ENCODE data around the gene CLTCL1.

Gene CLTCL1

DNA sequence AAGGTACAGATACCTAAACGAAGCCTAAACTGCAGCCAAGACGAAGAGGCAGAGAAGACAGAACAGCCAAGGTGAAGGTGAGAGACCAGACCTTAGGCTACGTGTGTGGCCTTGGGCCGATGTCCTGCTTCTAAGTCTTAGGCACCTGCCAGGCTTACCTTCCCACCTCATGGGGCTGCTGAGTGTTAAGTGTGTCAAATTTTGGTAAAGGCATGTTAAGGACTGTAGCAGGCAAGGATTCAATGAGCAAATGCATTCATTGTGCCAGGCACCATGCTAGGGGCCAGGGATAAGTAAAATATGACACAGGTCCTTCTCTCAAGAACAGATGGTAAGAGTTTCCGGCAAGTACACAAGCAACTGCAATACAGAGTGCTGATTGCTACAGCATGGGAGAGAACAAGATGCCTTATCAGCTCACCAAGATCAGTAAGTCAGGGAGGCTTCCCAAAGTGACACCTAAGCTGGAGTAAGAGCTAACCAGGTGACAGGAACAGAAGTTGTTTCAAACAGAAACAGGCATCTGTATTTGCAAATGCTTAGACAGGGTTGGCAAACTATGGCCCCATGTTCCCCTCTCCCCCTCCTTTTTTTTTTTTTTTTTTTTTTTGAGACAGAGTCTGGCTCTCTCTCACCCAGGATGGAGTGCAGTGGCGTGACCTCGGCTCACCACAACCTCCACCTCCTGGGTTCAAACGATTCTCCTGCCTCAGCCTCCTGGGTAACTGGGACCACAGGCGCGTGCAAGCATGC, 46.7 kb downstream of the CLTCL1 start:
- DNase-seq, result no peak

DNA sequence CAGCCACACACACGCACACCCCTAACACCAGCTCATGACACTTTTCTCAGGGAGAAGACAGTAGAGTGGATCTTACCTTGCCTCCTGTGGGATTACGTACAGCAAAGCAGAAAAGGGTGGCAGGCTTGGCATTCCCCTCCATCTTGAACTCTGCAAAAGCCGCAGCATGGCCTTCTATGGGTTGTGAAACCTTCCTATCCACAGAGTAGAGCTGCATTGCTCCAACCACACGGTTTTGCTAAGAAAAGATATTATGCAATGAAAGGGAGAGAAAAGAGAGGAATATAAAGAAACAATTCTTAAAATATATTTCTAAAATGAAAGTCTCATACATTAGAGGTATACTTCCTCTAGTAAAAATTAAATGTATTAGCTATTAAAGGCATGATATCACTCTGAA, 48.8 kb downstream of the CLTCL1 start:
- DNase-seq, result no peak

DNA sequence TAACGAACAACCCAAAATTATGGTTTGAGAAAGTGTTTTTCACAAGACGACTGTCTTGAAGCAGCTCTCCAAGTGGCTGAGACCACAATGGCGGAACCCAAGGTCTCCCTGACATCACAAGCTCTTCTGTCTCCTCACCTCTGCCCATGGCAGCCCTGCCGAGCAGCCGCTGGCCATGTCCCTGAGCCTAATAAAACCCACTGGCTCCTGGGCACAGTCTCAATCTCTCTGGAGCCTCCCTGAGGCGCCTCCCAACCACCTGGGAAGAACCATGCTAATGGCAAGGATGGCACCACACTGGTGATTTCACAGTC, 50.0 kb downstream of the CLTCL1 start:
- DNase-seq, result no peak

DNA sequence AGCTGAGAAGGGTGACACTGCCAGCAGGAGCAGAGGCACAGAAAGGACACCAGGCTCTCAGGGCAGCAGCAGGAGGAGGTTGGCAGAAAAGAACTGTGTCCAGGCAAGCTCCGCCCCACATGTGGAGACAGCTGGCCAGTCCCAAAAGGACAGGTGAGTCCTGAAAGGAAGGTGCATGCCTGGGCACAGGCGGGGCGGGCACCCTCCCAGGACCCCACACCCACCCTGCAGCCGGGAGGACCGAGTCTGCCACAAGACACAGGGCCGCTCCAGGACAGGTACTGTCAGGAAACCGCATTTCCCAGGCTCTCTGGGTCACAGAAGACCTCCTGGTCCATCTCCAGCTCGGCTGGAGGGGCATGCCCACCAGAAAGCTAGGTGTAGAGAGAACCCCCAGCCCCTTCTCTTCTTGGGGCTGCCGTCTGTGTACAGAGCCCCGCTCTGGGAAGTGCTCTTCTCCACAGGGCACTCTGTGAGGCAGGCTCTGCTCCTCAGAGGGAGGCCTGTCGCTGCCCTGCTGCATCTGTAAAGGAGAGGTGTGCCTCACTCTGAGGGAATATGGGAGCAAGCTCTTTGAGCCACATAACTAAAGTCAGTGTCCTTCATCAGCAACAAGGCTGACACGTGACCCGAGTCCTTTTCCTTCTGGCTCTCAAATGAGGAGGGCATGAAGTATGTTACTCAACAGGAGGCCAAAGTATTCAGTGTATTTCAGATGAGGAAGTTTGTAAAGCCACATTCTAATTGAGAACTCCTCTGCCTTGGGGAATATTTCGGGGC, 50.5 kb downstream of the CLTCL1 start:
- DNase-seq, result no peak

DNA sequence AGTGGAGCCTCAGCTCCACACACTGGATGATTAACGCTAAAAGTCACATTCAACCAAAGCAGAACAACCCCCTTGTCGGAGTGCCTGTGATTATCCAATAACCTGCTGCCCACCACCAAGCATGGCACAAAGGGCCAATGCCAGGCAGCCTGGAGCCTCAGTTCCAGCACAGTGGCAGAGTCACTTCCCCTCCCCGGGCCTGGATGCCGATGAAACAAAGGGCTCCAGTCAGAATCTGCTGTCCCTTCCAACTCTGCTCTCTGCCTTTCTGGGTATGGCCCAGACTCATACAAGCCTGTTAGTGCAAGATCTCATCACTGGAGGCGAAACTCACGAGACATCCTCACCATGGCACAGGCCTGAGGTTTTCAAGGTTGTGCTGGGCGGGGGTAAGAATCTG, 52.1 kb downstream of the CLTCL1 start:
- no peak for DNase-seq

DNA sequence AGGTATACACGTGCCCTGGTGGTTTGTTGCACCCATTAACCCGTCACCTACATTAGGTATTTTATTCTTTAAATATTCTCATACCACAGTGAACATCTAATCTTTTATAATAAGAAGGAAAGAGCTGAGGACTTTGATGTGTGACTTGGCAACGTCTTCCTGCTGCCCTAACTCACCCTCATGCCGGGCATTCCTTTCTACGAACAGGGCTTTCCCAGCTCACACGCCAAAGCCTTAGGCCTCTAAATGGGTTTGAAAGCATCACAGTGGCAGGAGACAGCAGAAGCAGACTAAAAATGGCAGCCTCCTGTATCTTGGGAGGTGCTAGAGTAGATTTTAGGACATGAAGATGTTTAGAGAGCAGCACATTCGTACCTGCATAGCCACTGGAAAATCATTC, 52.6 kb downstream of the CLTCL1 start:
- DNase-seq, result no peak

DNA sequence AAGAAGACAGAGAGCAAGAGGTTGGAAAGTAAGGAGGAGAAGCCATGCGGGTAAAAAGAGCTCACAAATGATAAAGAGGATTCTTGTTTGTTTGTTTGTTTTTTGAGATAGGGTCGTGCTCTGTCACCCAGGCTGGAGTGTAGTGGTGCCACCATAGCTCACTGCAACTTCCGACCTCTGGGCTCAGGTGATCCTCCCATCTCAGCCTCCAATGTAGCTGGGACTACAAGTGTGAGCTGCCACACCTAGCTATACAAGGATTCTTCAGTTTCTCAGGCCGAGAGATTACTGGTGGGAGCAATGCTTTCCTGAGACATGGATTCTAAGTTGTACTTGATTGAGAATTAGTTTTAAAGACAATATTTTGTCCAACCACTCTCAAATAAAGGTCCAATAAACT, 55.6 kb downstream of the CLTCL1 start:
- no peak for DNase-seq

DNA sequence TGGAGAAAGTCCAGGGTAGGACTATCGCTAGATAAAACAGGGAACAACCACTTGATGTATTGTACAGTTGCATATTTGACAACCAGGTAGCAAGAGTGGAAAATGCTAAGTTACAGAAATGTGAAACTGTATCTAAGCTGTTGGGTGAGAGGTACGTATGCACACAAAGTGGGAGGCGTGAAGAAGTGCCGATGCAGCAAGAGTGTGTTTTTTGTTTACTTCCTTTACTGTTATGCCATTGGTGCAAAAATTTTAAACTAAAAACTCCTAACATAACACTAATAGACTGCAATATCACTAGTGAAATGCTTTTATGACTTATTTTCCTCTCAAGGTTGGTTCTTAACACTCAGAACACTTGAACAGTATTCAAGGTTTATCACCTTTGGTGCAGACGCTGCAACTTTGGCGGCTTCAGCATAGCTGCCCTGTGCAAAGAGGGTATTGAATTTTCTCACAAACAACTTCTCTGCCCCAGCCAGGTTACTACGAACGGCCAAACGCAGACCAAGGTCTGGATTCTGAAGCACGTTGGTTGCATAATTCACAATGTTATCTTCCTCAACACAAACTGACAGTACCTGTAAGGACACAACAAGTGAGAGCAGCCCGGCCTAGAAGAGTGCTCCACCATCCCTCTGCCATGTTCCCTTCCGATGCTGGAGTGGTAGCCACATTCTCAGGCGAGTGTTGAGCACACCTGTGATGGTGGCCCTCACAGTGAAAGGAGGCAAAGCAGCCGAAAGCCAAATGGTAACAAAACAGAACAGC, 57.2 kb downstream of the CLTCL1 start:
- DNase-seq, result no peak

DNA sequence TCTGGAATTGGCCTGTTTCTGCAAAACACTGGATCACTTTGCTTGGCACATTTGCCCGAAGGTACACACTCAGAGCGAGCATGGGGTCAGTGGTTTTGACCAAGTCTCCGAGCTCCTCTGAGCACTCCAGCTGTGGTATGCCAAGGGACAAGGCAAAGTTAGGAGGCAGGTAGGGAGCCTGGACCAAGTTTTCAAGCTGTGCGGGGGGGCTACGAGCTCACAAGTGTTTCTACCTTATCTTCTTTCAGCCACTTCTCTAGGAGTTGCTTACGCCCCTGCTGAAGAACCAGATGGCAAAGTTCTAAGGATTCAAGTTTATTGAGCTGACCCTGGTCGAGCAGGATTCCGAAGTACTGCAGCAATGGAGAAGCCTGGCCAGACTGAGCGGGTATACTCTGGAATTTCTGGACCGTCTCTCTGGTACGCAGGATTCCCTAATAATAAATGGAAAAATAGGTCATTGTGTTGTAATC, 58.3 kb downstream of the CLTCL1 start:
- no peak for DNase-seq

DNA sequence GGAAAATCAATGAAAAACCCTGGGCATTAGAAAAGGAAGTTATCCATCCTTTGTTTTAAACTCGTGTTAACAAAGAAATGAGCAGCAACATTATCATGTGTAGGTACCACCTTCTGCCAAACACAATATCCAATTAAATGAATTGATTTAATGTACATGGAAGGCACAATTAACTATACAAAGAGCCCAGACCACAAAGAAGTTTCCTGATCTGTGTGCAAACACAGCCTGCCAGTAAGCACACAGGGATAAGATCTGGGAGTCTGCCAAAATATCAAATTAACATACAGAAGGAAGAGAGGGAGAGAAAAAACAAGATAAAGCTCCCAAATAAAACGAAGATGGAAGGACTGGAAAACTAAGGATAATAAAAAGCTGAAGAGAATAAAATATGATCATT, 58.9 kb downstream of the CLTCL1 start:
- DNase-seq, result no peak

DNA sequence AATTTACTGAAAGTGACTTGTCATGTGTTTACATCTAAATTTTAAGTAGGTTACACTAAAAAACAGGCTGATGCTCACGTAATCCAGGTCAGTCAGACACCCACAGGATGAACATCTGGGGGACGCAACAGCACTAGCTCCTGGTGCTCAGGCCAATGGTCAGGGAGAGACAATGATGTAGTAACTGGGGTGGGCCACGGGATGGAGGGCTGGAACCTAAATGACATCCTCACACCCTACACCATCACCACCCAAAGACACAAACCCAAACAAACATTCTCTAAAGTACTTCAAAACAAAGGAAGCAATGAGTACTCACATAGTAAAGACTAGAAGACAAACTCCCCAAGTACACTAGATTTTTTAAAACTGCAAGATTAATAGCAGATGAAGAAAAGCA, 59.5 kb downstream of the CLTCL1 start:
- DNase-seq, result no peak

DNA sequence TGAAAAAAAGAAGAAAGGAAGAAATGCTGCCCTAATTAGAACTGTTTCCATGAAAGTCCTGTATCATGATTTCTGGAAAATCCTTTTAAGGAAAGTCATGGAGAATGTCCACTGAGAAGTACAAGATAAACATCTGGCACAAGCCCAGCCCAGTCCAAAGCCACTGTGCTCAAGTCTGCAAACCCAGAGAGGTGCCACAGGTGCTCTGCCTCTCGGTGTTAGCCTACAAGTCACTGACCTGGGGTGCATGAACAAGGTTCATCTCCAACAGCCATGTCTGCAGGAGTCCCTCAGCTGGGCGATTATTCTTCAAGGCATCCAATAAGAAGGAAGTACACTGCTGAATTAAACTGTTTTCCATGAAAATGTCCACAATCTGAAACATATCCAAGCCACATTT, 61.9 kb downstream of the CLTCL1 start:
- no peak for DNase-seq

DNA sequence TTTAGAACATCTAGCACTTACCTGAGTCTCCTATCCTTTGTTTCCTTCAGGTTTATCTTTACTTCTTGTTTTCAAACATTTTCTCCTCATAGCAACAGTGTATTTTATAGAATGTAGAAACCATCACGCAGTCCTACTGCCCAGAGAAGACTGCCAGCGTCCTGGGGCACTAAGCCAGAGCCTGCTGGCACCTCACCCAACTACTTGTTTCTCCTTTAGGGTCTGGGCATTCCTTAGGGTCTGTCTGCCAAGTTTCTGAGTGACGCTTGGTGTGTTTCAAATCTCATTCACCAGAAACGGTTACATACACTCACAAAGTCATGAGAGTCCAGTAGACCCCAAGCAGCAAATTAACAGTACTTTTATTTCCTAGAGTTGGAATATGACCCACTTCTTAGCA, 63.3 kb downstream of the CLTCL1 start:
- DNase-seq, result no peak

DNA sequence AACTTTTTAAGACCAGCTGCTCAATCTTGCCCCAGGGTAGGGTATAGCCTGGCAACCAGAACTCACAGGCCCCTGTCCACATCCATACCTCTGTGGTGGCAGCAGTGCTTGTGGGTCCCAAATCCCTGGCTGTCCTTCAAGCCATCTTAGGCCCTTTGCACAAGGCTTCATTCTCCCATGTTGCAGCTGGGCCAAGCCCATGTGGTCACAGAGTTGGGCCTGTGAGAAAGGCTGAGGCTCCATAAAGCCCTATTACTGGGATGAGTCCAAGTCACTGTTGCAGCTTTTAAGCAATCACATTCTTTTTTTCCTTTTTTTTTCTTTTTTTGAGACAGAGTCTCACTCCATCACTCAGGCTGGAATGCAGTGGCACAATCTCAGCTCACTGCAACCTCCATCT, 65.1 kb downstream of the CLTCL1 start:
- DNase-seq, result no peak

DNA sequence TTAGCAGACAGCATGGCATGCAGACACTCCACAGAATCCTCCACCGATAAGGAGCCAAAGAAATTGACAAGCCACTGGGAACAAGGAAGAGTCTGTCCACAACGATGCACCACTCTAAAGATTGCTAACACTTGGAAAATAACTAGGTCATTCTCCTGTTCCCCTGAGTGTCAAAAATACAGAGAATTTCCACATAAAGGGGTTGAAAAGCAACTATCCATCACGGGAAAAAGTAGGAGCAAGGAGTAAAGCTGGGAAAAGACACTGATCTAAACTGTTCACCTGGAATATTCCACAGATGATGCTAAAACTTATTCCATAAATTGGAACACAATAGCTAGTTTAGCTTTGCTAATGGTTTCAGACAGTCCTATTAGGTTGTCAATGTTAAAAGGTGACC, 66.0 kb downstream of the CLTCL1 start:
- no peak for DNase-seq

DNA sequence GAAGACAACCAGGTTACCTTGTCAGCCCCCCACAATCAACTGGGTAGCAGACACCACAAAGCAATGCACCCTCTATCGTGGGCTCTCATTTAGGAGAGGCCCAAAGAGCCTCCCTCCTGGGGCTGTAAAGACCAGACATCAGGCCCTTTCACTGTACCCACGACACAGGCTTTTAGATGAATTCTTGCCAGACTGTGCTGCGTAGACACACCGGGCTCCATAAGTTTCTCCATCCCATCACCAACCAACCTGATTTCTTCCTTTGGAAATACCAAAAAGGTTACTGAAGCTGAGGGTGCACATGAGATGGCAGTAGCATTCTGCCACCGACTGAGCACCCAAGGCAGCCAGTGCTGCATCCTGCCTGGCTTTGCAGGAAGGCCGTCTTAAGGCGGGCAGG, 66.5 kb downstream of the CLTCL1 start:
- DNase-seq, result no peak

DNA sequence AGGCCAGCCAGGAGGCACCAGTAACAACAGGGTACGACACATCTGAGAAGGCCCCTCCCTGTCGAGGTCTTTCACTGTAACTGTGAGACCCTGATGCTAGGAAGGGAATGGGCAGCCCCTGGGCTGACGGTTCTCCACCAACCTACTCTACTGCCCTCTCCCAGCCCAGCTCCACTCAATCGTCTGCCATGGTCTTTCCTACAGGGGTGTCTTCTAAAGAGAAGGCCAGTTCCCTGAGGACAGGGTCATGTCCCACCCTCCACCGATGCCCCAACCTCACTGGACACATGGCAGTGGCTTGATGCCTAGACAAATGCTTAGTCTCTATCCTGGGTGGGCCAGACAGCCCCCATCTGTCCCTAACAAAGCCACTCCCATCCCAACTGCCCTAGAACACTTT, 67.0 kb downstream of the CLTCL1 start:
- DNase-seq, result no peak

DNA sequence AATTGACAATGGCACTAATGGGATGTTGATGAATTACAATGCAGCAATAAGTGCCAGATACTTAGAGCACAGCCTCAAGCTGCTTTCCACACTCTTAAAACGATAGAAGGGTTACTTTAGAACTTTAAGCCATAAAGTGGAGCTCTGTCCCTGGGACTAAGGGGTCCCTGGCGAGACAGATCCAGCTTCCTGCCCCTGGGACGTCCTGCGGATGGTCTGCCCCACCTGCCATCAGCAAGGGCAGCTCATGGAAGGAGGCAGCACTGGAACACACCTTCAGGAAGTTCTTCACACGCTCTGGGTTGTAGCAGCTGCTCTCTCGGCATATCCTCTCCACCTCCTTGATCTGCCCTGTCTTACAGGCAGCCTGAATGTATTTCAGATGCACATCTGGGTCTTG, 67.9 kb downstream of the CLTCL1 start:
- DNase-seq, result no peak

DNA sequence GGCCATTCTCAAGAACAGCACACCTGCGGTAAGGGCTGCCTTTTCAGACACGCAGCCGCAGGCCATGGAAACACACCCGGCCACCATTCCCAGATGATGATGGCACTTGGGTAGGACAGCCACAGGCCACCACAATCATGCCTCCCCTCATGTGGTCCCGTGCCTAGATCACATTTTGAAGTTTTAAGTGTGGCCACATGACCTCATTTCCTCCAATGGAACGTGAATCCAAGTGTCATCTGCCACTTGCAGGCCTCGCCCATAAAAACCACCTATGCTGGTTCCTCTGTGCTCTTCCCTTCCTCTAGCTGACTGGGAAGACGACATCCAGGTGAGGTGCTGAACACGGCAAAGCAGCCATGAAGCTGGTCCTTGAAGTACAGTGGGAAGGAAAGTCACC, 68.4 kb downstream of the CLTCL1 start:
- DNase-seq, result no peak

DNA sequence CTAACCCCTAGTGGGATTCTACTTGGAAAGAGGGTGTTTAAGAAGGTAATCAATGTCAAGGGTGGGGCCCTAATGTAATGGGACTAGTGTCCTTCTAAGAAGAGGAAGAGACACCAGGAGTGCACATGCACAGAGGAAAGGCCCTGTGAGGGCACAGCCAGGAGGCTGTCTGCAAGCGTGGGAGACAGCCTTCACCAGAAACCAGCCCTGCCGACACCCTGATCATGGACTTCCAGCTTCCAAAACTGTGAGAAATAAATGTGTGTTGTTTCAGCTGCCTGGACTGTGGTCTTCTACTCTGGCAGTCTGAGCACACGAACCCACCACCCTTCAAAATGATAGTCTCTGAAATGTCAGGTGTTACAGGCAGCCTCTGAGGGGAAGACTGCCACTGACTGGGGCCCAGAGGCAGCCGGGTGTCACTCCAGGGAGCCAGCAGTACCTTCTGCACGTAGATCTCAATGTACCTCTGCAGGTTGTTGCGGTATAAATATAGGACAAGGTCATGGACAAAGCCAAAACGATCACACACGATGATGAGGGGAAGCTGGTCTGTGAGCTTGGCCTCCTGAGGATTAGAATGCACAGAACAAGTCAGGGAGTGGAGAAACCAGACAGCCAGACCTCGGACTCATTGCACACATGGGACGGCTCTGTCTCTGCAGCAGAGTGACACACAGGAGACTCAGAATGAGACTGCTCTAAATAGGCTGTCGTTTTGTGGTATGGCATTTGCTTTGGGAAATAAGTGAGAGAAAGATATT, 69.1 kb downstream of the CLTCL1 start:
- DNase-seq, result no peak

DNA sequence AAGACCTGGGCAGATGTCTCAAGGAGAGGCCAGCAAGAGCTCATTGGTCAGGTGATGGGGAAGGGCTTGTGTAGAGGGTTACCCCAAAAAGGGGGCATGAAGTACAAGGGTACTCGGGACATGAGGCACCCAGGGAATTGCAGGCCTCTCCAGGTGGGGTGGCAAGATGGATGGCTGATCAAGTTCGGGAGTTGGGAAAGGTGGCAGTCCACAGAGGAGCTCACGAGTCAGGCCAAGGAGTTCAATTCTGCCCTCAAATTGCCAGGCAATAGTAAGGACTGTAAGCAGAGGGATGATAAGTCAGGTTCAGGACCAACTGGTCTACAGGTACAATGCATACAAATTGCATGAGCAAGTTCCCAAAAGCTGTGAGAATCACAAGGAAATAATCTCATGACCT, 70.7 kb downstream of the CLTCL1 start:
- DNase-seq, result no peak

DNA sequence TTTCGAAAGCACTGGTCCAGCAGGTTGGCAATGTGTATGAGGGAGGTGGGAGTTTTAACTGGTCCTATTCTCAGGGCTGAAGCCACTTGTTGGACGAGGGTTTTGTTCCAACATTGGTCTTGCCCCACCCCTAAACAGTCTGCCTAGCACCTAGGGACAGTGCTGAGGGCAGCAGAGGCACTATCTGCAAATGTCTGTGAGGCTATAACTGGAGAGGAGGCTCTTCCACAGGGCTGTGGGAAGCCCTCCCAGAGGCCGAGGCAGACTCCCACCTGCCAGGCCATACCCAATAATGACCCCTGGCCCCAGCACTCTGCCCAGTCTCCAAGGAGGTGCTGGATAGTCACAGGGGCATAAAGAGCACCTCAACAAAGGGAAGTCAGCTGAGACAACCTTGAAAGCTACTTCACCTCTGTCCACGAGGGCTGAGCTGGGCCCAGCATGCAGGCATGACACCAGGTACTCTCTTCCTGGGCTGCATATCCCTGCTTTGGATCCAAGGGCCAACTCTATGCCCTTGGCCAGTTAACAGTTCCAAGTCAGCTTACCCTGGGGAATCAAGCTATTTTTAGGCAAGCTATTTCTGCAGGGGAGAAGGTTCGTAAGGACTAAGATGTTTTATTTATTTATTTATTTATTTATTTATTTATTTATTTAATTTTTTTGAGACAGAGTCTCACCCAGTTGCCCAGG, 72.8 kb downstream of the CLTCL1 start:
- DNase-seq, result no peak

DNA sequence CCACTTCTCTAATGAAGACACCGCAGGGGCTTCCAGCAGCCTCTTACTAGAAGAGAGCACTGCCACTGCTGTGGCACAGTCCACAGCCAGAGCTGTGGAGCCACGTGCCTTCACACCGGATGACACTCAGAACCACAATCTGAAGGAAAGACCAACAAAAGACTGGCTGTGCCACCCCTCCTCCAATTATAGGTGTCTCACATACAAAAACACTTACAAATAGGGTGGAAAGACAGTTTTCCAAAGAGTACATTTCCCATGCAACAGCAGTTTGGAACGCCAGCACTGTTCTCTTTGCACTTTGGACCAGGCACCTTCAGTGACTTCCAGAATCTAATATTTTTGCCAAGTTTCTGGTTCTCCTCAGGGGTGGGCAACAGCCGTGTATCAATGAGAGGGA, 74.9 kb downstream of the CLTCL1 start:
- DNase-seq, result no peak
